ENCODE measurements around the gene NACAD. TPM values are rescaled to one million over a fixed set of nuclear protein-coding genes. Genes with fewer than 3 reads are reported as not detected.

The NACAD gene
- total and polyA plus RNA-seq, 8 donors, result 0.29 to 24.1 (median 1.1) TPM

DNA sequence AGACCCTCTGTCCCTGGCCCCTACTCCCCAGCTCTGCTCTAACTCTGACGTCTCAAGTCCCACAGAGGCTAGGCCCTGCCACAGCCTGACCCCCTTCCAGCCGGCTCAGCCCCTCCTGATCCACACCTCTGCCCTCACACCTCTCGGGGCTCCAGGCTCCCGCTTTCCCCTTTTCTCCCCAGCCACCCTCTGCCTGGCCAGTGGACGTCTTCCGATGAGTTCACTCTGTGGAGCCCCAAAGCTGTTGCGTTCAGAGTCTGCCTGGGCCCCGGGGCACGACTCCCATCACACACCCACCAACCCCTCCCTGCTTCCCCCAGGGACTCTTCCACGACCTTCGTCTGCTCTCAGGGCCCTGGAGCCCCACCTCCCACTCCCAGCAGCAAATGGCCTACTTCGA is 41.1 kb upstream of the NACAD start:
- intact Hi-C loops (cut with DNase I; ENCODE audit: low total_unique reads), result loop anchor here (10.0 kb wide), 2 partner anchors 155 to 275 kb away; partner anchors contain the start of gene MYO1G
- peaks cover 0 to 13% (median 0%) of the 10 kb centered on the region in 3 donors for H3K27me3 ChIP-seq
- H3K9me3 ChIP-seq, result no peaks in the 10 kb centered on the region
- TF ChIP-seq POLR2AphosphoS5 (IDR thresholded peaks at IDR 0.05) (no peak), EP300 (IDR thresholded peaks at IDR 0.05) (no peak), POLR2A (IDR thresholded peaks at IDR 0.05) (no peak)
- TF ChIP-seq, protein P1, sequence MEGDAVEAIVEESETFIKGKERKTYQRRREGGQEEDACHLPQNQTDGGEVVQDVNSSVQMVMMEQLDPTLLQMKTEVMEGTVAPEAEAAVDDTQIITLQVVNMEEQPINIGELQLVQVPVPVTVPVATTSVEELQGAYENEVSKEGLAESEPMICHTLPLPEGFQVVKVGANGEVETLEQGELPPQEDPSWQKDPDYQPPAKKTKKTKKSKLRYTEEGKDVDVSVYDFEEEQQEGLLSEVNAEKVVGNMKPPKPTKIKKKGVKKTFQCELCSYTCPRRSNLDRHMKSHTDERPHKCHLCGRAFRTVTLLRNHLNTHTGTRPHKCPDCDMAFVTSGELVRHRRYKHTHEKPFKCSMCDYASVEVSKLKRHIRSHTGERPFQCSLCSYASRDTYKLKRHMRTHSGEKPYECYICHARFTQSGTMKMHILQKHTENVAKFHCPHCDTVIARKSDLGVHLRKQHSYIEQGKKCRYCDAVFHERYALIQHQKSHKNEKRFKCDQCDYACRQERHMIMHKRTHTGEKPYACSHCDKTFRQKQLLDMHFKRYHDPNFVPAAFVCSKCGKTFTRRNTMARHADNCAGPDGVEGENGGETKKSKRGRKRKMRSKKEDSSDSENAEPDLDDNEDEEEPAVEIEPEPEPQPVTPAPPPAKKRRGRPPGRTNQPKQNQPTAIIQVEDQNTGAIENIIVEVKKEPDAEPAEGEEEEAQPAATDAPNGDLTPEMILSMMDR (IDR thresholded peaks at IDR 0.05), result no peak
- no peaks in the 10 kb centered on the region for H3K4me1 ChIP-seq
- DNase-seq, result no peak
- H3K4me3 ChIP-seq, result no peak overlapping the region
- H3K36me3 ChIP-seq, result no peaks in the 10 kb centered on the region
- 63 to 74% (median 73%) methylated on average over 12 of the region's 12 CpGs for WGBS, 5 donors
- no peak overlapping the region for H3K27ac ChIP-seq

DNA sequence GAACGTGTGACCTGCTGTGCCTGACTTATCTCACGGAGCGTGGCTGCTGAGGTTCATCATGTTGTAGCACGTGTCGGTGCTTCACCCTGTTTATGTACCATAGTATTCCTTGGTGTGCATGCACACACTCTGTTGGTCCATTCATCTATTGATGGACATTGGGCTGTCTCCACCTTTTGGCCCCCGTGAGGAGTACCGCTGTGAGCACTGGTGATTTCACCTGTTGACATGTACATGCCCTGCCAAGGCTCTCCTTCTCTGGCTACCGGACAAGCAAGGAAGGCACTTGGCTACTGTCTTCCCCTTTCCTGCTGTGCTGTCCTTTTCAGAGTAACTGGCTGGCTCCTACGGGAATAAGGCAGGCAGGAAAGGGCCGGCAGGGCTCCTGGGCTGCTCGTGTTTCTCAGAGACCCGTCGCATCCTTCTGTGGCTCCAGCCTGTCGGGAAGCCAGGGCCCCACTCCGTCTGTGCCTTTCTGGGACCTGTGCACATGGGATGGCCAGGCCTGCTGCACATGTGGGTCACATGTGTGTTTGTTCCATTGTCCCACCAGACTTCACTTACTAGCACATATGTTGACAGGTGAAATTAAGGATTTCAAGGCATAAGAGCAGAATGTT is 40.5 kb upstream of the NACAD start:
- no peak overlapping the region for H3K4me3 ChIP-seq

DNA sequence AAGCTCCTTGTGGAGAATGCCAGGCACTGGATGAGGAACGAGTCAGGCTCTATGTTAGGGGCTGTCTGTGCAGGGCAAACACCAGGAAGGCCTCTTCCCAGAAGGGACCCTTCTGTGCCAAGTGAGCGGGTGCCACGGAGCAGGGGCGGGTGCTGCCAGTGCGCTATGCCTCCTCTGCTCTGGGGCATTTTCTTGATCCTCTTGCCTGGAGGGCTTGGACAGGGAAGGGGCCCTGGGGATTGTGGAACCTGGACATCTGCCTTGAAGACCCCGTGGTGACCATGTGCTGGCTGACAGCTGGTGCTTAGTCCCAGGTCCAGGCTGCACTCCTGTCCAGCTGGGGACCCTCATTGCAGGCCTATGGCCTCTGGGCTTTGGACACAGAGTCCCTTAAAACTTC is 38.2 kb upstream of the NACAD start:
- H3K27ac ChIP-seq, result no peak overlapping the region
- no peaks in the 10 kb centered on the region for H3K9me3 ChIP-seq
- no peak overlapping the region for H3K4me3 ChIP-seq
- no peaks in the 10 kb centered on the region for H3K4me1 ChIP-seq
- no peak for DNase-seq
- peaks cover 0 to 2% (median 0%) of the 10 kb centered on the region in 3 donors for H3K27me3 ChIP-seq
- 78 to 93% (median 88%) methylated on average over 5 to 6 of the region's 6 CpGs for WGBS, 5 donors
- no peaks in the 10 kb centered on the region for H3K36me3 ChIP-seq
- intact Hi-C loops (cut with DNase I; ENCODE audit: low total_unique reads), result no loop called here
- no peak for TF ChIP-seq POLR2AphosphoS5 (IDR thresholded peaks at IDR 0.05)
- TF ChIP-seq, protein P1 (IDR thresholded peaks at IDR 0.05), result no peak
- no peak for TF ChIP-seq EP300 (IDR thresholded peaks at IDR 0.05)
- TF ChIP-seq POLR2A (IDR thresholded peaks at IDR 0.05), result no peak

More for the DNA sequence above, 40.5 kb upstream of the NACAD start:
- Histone ChIP-seq H3K9me3 (no peaks in the 10 kb centered on the region), H3K27me3 (peaks cover 0 to 13% (median 0%) of the 10 kb centered on the region in 3 donors), H3K27ac (no peak overlapping the region), H3K36me3 (no peaks in the 10 kb centered on the region), H3K4me1 (no peaks in the 10 kb centered on the region)
- TF ChIP-seq POLR2AphosphoS5 (IDR thresholded peaks at IDR 0.05), result no peak
- TF ChIP-seq POLR2A (IDR thresholded peaks at IDR 0.05), result no peak
- TF ChIP-seq EP300 (IDR thresholded peaks at IDR 0.05), result no peak
- TF ChIP-seq, protein P1 (IDR thresholded peaks at IDR 0.05), result no peak
- 74 to 85% (median 78%) methylated on average over 15 of the region's 15 CpGs for WGBS, 5 donors
- DNase-seq, result no peak
- intact Hi-C loops (cut with DNase I; ENCODE audit: low total_unique reads), result no loop called here

DNA sequence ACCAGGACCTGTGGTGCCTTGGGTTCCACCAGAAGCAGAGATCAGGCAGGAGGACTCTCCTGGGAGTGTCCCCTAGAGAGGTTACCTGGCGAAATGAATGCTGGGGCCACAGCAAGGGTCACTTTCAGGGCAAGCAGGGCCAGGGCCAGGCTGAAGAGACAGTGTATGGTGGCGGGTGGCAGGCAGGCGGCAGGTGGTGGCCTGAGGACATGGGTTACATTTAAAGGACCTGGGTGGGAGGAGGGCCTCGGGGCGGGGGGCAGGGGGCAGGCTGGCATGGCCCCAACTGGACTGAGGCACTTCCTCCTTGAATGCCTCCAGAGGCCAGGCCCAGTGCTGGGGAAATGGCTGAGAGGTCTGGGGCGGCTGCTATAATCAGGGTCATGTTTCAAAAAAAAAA is 37.4 kb upstream of the NACAD start:
- H3K27me3 ChIP-seq, result no peaks in the 10 kb centered on the region
- WGBS, 5 donors, result 78 to 84% (median 83%) methylated on average over 6 of the region's 6 CpGs
- intact Hi-C loops (cut with DNase I; ENCODE audit: low total_unique reads), result no loop called here
- H3K9me3 ChIP-seq, result no peaks in the 10 kb centered on the region
- DNase-seq, result no peak
- no peaks in the 10 kb centered on the region for H3K4me1 ChIP-seq
- no peak overlapping the region for H3K4me3 ChIP-seq
- H3K36me3 ChIP-seq, result no peaks in the 10 kb centered on the region
- no peak overlapping the region for H3K27ac ChIP-seq
- no peak for TF ChIP-seq POLR2AphosphoS5 (IDR thresholded peaks at IDR 0.05)
- TF ChIP-seq POLR2A (IDR thresholded peaks at IDR 0.05), result no peak
- TF ChIP-seq EP300 (IDR thresholded peaks at IDR 0.05), result no peak
- TF ChIP-seq, protein P1 (IDR thresholded peaks at IDR 0.05), result no peak

All from stomach (tissue), 9 donors.